Measurements from ENCODE around the gene PCSK9.

Gene PCSK9

GRCh38 chr1:55041613-55042012, 2.3 kb downstream of the PCSK9 start:
- Histone ChIP-seq H3K4me1 (ENCODE audit: control insufficient read depth in 1 of 2, insufficient read depth in 1 of 2, low read depth in 1 of 2, low read length in 1 of 2) (peaks cover 39 to 47% of the 10 kb centered on the region in 2 experiments), H3K4me3 (ENCODE audit: low read depth in 1 of 2, low read length in 1 of 2) (no peak overlapping the region), H3K9me3 (no peaks in the 10 kb centered on the region), H3K27ac (no peak overlapping the region), H3K36me3 (no peaks in the 10 kb centered on the region), H3K27me3 (peaks cover 40% of the 10 kb centered on the region)
- TF ChIP-seq CTCF (IDR thresholded peaks at IDR 0.05), result no peak

- Histone ChIP-seq H3K4me1 (ENCODE audit: control insufficient read depth in 1 of 2, insufficient read depth in 1 of 2, low read depth in 1 of 2, low read length in 1 of 2) (peaks cover 27 to 33% of the 10 kb centered on the region in 2 experiments), H3K4me3 (ENCODE audit: low read depth in 1 of 2, low read length in 1 of 2) (no peak overlapping the region), H3K27ac (no peak overlapping the region), H3K9me3 (no peaks in the 10 kb centered on the region), H3K27me3 (peaks cover 40% of the 10 kb centered on the region), H3K36me3 (no peaks in the 10 kb centered on the region)
- TF ChIP-seq CTCF (IDR thresholded peaks at IDR 0.05), result no peak
Measured at GRCh38 chr1:55043011-55043410, 3.7 kb downstream of the PCSK9 start.

GRCh38 chr1:55043726-55044125, 4.4 kb downstream of the PCSK9 start:
- Histone ChIP-seq H3K36me3 (no peaks in the 10 kb centered on the region), H3K27me3 (peaks cover 38% of the 10 kb centered on the region), H3K4me1 (ENCODE audit: control insufficient read depth in 1 of 2, insufficient read depth in 1 of 2, low read depth in 1 of 2, low read length in 1 of 2) (peaks cover 20 to 26% of the 10 kb centered on the region in 2 experiments), H3K27ac (no peak overlapping the region), H3K4me3 (ENCODE audit: low read depth in 1 of 2, low read length in 1 of 2) (no peak overlapping the region), H3K9me3 (no peaks in the 10 kb centered on the region)
- no peak for TF ChIP-seq CTCF (IDR thresholded peaks at IDR 0.05)

- Histone ChIP-seq H3K27me3 (peaks cover 27% of the 10 kb centered on the region), H3K4me3 (ENCODE audit: low read depth in 1 of 2, low read length in 1 of 2) (no peak overlapping the region), H3K27ac (no peak overlapping the region), H3K4me1 (ENCODE audit: control insufficient read depth in 1 of 2, insufficient read depth in 1 of 2, low read depth in 1 of 2, low read length in 1 of 2) (peaks cover 9 to 15% of the 10 kb centered on the region in 2 experiments), H3K9me3 (no peaks in the 10 kb centered on the region), H3K36me3 (no peaks in the 10 kb centered on the region)
- no peak for TF ChIP-seq CTCF (IDR thresholded peaks at IDR 0.05)
Measured at GRCh38 chr1:55044617-55045397, 5.5 kb downstream of the PCSK9 start.

- Histone ChIP-seq H3K4me3 (ENCODE audit: low read depth in 1 of 2, low read length in 1 of 2) (no peak overlapping the region), H3K4me1 (ENCODE audit: control insufficient read depth in 1 of 2, insufficient read depth in 1 of 2, low read depth in 1 of 2, low read length in 1 of 2) (peaks cover 3 to 9% of the 10 kb centered on the region in 2 experiments), H3K27me3 (peaks cover 21% of the 10 kb centered on the region), H3K27ac (no peak overlapping the region), H3K36me3 (no peaks in the 10 kb centered on the region), H3K9me3 (no peaks in the 10 kb centered on the region)
- TF ChIP-seq CTCF (IDR thresholded peaks at IDR 0.05), result no peak
Measured at GRCh38 chr1:55045430-55045829, 6.1 kb downstream of the PCSK9 start.
